Sciatic nerve (tissue), 2 donors: ENCODE data around the gene TNFSF11. TPM values are rescaled to one million over a fixed set of nuclear protein-coding genes. Genes with fewer than 3 reads are reported as not detected.

Source experiments
- ATAC-seq: fragments of 200-7000 bp; cut with Tn5 transposase; one replicate; pipeline ENCODE4 v1.9.1; 2020; ENCODE audit warnings: mild to moderate bottlenecking, moderate library complexity
- DNase-seq: peaks from one replicate; pipeline ENCODE4 v3.0.0-alpha.2; 2020; ENCODE audit warnings: low spot score
- intact Hi-C: fragments of 100-400 bp; cut with DNase I; formaldehyde crosslinking; loops from one replicate; pipeline ENCODE4 v1.14.2; 2022
- total RNA-seq: library from RNA; stranded (reverse); fragmentation: NEBNext Ultra II Directional; extraction: Animal tissue kit (Norgen Biotek cat#: 25700); gene quantifications from one replicate; pipeline ENCODE4 v1.2.1, GENCODE V29; 2021
- donor health status: DM: no; HTN: no; CAD: no.
- donor health status: DM: no; HTN: no; CAD: no.

The TNFSF11 gene
- total RNA-seq, 1 donor from 2014 or later: not detected

GRCh38 chr13:42645717-42646116 is 71.8 kb downstream of the TNFSF11 start:
- intact Hi-C loops: no loop called here
- no peak for DNase-seq
- no peak for ATAC-seq

DNA sequence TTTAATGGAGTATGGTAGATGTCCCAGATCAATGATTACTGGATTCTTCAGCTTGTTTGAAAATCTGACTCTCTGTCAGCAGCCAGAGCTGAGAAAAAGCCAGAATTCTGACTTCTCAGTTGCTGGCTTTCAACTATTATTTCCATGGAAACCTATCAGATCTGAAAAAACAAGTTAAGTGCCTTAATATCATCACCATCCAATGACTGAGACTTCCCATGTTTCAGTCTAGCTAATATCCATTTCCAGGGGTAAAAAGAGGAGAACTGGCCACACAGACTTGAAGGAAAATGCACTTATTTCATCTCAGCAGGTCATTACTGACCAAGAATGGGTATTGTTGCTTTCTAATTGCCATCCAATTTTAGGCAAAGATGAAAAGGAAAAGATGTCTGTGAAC is 75.2 kb downstream of the TNFSF11 start:
- ATAC-seq (no peak), DNase-seq (no peak)
- intact Hi-C loops: no loop called here

- DNase-seq (no peak), ATAC-seq (no peak)
- intact Hi-C loops: no loop called here
Observed at GRCh38 chr13:42649831-42650230, 75.9 kb downstream of the TNFSF11 start.

DNA sequence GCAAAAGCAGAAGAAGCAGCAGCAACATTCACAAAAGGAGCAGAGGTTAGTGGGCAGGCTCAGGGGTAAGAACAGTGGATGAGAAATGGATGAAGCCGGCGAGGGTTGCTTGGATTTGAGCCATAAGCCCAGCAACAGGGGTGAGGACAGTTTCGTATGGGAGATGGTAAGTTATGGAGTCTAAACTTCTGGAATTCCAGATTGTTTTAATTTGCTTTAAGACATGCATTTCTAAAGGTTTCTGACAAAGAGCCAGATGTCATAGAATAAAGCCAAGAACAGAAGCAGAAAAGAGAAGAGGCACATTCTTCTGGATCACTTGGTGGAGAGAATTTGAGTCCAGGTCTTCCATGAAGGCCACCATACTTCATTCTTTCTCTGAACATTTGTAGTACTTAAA is 76.6 kb downstream of the TNFSF11 start:
- DNase-seq (no peak), ATAC-seq (no peak)
- intact Hi-C loops: no loop called here

GRCh38 chr13:42651936-42652641 is 78.1 kb downstream of the TNFSF11 start:
- no peak for ATAC-seq
- DNase-seq: no peak
- intact Hi-C loops: no loop called here

DNA sequence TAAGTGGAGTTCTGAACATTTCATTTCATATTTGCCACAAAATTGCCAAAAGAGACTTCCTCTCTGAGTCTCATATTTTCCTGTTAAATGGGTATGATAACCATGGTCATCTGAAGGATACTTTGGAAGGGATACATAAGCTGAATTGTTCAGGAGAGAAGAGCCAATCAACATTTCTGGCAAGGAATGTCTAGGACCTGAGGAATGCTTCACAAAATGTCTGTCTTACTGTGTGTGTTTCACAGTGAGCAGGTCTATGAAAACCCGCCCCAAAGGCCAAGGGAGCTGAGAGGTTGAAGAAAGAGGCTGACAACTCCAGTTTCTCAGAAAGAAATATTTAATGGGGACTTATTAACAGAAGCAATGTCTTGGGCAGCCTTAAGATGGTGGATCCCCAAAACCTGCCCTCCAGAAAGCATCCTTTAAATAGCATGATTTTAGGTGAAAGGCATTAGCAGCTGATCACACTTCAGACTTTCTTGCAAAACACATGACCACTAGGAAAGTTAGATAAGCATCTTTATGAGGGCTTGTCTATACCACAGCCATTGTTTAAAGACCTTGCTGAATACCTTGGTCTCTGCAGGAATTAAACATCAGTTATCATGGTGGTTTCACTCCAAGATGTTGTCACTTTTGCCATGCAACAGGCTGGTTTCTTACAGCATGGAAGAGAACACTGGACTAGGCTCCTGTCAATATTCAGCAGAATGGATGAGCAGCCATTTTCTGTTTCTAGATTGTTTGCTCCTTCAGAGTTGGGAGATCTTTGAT is 78.9 kb downstream of the TNFSF11 start:
- intact Hi-C loops: no loop called here
- DNase-seq: no peak
- ATAC-seq: no peak

GRCh38 chr13:42653679-42654078 is 79.7 kb downstream of the TNFSF11 start:
- no peak for ATAC-seq
- DNase-seq: no peak
- intact Hi-C loops: no loop called here

DNA sequence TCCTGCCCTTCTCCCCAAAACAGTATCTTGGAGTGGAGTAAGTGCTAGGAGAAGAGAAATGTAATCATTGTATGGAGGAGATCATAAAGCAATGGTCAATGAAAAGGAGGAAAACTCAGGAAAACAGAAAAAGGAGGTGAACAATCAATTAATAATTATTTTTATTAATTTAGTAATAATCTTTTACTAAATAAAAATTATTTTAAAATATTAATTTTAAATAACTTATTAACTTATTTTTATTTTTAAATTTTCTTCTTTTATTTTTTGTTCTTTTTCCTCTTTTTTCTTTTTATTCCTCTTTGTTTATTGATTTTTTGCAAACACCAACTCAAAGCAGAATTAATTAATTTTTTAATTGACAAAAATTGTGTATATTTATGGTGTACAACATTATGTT is 80.3 kb downstream of the TNFSF11 start:
- DNase-seq (no peak), ATAC-seq (no peak)
- intact Hi-C loops: no loop called here

- DNase-seq (no peak), ATAC-seq (no peak)
- intact Hi-C loops: no loop called here
Observed at GRCh38 chr13:42654722-42655121, 80.8 kb downstream of the TNFSF11 start.

- intact Hi-C loops: no loop called here
- ATAC-seq: no peak
- no peak for DNase-seq
Observed at GRCh38 chr13:42656161-42656560, 82.2 kb downstream of the TNFSF11 start.

- no peak for DNase-seq
- ATAC-seq: no peak
- intact Hi-C loops: no loop called here
Observed at GRCh38 chr13:42656958-42657357, 83.0 kb downstream of the TNFSF11 start.

Other genes with a start within 250 kb of the TNFSF11 start
- gene FAM216B, start 207.4 kb downstream of the TNFSF11 start, total RNA-seq: not detected